Measurements from ENCODE around the gene XYLB.

XYLB gene

DNA sequence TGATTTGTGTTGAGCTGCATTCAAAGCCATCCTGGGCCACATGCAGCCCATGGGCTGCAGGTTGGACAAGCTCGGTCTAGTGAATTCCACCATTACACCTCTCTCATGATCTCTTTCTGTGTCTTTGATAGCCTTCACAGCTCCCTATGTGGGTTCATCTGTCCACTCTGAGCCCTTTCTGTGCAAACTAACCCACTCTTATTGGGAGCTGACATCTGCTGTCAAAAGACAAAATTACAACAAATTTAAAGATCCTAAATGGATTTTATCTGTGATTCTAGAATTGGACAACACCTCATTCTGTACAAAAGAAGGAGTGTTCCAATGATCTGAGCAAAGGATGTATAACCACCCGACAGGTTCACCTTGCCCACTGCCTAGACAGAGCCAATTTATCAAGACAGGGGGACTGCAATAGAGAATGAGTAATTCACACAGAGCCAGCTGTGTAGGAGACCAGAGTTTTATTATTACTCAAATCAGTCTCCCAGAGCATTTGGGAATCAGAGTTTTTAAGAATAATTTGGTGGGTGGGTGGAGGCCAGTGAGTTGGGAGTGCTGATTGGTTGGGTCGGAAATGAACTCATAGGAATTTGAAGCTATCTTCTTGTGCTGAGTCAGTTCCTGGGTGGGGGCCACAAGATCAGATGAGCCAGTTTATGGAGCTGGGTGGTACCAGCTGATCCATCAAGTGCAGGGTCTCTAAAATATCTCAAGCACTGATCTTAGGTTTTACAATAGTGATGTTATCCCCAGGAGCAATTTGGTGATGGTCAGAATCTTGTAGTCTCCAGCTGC lies 2.6 kb upstream of the XYLB start:
- no peaks in the 10 kb centered on the region for H3K4me1 ChIP-seq (ENCODE audit: low read length)
- no peaks in the 10 kb centered on the region for H3F3A ChIP-seq (ENCODE audit: insufficient read depth, low read length)
- no peaks in the 10 kb centered on the region for H3K9me2 ChIP-seq (replicated peaks; ENCODE audit: insufficient read depth, low read length)
- H4K20me1 ChIP-seq (ENCODE audit: insufficient read depth, low read length), result no peaks in the 10 kb centered on the region
- H3K36me3 ChIP-seq (replicated peaks; ENCODE audit: insufficient read depth, low read length), result no peaks in the 10 kb centered on the region
- no peak overlapping the region for H3K4me2 ChIP-seq (ENCODE audit: low read depth, low read length)
- H3K9ac ChIP-seq (ENCODE audit: low read length), result no peak overlapping the region
- peaks cover 16% of the 10 kb centered on the region for H3K79me2 ChIP-seq (ENCODE audit: low read length)
- H2AFZ ChIP-seq (ENCODE audit: low read length), result no peak overlapping the region
- H3K27ac ChIP-seq (ENCODE audit: low read length), result no peak overlapping the region
- TF ChIP-seq EZH2phosphoT487 (IDR thresholded peaks at IDR 0.05; ENCODE audit: low read length) (no peak), CTCF (IDR thresholded peaks at IDR 0.05; ENCODE audit: low read length) (no peak)
- no peaks in the 10 kb centered on the region for H3K9me3 ChIP-seq (replicated peaks; ENCODE audit: insufficient read depth, low read length)
- no peak overlapping the region for H3K4me3 ChIP-seq (ENCODE audit: low read length)
- H3K27me3 ChIP-seq (replicated peaks; ENCODE audit: insufficient read depth, low read length), result no peaks in the 10 kb centered on the region
- DNase-seq, result no peak

DNA sequence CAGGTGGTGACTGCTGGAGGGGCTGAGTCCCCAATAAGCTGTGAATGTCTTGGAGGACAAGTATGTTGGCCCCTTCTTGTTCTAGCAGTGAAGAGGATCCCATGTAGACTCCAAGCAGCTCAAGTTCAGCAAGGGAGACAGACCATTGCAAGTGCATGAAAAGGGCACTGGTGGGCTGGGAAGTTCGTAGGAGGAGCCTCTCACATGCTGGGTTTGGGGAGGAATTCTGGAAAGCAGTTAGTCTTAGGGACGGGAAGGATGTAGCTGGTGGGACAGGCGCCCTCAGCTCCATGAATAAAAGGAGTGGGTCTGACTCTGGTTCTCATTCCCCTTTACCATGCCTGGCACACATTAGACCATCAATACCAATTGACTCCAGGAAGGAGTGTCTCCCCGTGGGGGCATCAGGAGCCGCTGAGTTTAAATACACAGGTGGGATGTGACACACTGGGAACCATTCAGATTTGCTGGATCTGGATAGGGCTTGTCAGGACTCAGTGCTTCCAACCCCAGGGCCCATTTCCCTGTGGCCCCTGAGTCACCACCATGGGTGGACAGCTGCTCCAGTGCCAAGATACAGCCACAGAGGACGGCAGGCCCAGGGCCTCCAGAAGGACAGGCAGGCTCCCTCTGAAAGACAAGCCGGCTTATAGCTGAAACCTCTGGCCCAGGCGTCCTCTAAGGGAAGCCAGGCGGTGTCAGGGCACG lies 552 bp upstream of the XYLB start:
- Histone ChIP-seq H3K9me2 (replicated peaks; ENCODE audit: insufficient read depth, low read length) (no peaks in the 10 kb centered on the region), H3K4me1 (ENCODE audit: low read length) (no peaks in the 10 kb centered on the region), H3K27me3 (replicated peaks; ENCODE audit: insufficient read depth, low read length) (no peaks in the 10 kb centered on the region), H3K9me3 (replicated peaks; ENCODE audit: insufficient read depth, low read length) (no peaks in the 10 kb centered on the region), H3K9ac (ENCODE audit: low read length) (no peak overlapping the region), H3K4me3 (ENCODE audit: low read length) (peak overlapping the region; percentile 98; the same call in 1 of the 2 replicates), H3K27ac (ENCODE audit: low read length) (no peak overlapping the region), H3K79me2 (ENCODE audit: low read length) (peaks cover 22% of the 10 kb centered on the region), H2AFZ (ENCODE audit: low read length) (peak overlapping the region; percentile 88), H3K4me2 (ENCODE audit: low read depth, low read length) (peak overlapping the region; percentile 95; the same call in 1 of the 2 replicates), H3F3A (ENCODE audit: insufficient read depth, low read length) (no peaks in the 10 kb centered on the region), H4K20me1 (ENCODE audit: insufficient read depth, low read length) (no peaks in the 10 kb centered on the region), H3K36me3 (replicated peaks; ENCODE audit: insufficient read depth, low read length) (no peaks in the 10 kb centered on the region)
- DNase-seq, result no peak
- TF ChIP-seq EZH2phosphoT487 (IDR thresholded peaks at IDR 0.05; ENCODE audit: low read length) (no peak), EZH2 (optimal IDR thresholded peaks at IDR 0.05; ENCODE audit: low read depth, low read length) (no peak), CTCF (IDR thresholded peaks at IDR 0.05; ENCODE audit: low read length) (no peak)

DNA sequence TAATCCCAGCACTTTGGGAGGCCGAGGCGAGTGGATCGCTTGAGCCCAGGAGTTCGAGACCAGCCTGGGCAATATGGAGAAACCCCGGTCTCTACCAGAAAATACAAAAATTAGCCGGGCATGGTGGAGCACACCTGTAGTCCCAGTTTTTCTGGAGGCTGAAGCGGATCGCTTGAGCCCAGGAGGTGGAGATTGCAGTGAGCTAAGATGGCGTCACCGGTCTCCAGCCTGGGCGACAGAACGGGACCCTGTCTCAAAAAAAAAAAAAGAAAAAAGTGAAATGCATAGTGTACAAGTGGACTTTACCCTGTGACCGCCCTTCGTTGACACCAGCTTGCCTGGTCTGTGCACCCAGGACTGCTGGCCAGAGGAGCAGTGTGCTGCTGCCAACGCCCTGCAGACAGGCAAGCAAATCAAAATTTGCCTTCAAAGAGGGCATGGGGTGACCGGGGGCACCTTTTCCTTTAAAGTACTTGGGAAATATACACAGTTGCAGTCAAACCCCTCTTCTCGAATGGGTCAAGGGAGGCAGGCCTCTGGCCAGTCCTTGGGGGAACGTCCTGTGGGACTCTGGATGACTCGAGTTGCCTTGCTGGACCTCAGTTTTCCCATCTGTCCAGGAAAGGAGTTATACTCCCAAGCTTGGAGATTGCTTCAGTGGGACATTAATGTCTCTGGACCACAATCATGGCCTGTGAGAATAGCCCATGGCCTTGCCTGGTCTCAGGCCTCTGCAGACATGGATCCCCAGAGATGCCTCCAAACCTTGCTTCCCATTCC lies 1.0 kb downstream of the XYLB start:
- no peak for TF ChIP-seq EZH2 (optimal IDR thresholded peaks at IDR 0.05; ENCODE audit: low read depth, low read length)
- TF ChIP-seq EZH2phosphoT487 (IDR thresholded peaks at IDR 0.05; ENCODE audit: low read length), result no peak
- TF ChIP-seq CTCF (IDR thresholded peaks at IDR 0.05; ENCODE audit: low read length), result no peak
- Histone ChIP-seq H3K4me1 (ENCODE audit: low read length) (no peaks in the 10 kb centered on the region), H3K27ac (ENCODE audit: low read length) (no peak overlapping the region), H3K27me3 (replicated peaks; ENCODE audit: insufficient read depth, low read length) (no peaks in the 10 kb centered on the region), H2AFZ (ENCODE audit: low read length) (peak overlapping the region; percentile 88), H3F3A (ENCODE audit: insufficient read depth, low read length) (no peaks in the 10 kb centered on the region), H3K36me3 (replicated peaks; ENCODE audit: insufficient read depth, low read length) (no peaks in the 10 kb centered on the region), H4K20me1 (ENCODE audit: insufficient read depth, low read length) (no peaks in the 10 kb centered on the region), H3K9me2 (replicated peaks; ENCODE audit: insufficient read depth, low read length) (no peaks in the 10 kb centered on the region), H3K4me2 (ENCODE audit: low read depth, low read length) (peak overlapping the region; percentile 95; the same call in 1 of the 2 replicates), H3K9ac (ENCODE audit: low read length) (peak overlapping the region; percentile 83), H3K9me3 (replicated peaks; ENCODE audit: insufficient read depth, low read length) (no peaks in the 10 kb centered on the region), H3K79me2 (ENCODE audit: low read length) (peaks cover 25% of the 10 kb centered on the region), H3K4me3 (ENCODE audit: low read length) (peak overlapping the region; percentile 98)
- no peak for DNase-seq
